HepG2 (cell line): Measurements from ENCODE around the gene ZBTB22. TPM values are rescaled to one million over a fixed set of nuclear protein-coding genes. Genes with fewer than 3 reads are reported as not detected.

Source experiments
- ATAC-seq: fragments of 200-7000 bp; cut with Tn5 transposase; 3 replicates; pipeline ENCODE4 v1.9.1; 2020; ENCODE audit warnings: mild to moderate bottlenecking, moderate library complexity
- BruUV-seq: library from RNA; stranded (reverse); fragments of 400-500 nt; replicated peaks from 2 replicates; lab custom pipeline; 2021; lab: Mats Ljungman, UMichigan
- CTCF ChIA-PET: fragments of 300-600 bp; formaldehyde crosslinking; extraction: SDS; loops from one replicate; lab custom pipeline; 2021; ENCODE audit warnings: low total read pairs, inconsistent platforms, low intra/inter-chr PET ratio; lab: Yijun Ruan, JAX
- POLR2A ChIA-PET: fragments of 350-600 bp; sonication (Branson Sonifier 250); formaldehyde crosslinking; loops from one replicate; lab custom pipeline; 2020; ENCODE audit warnings: antibody characterized with exemption, inconsistent platforms; lab: Yijun Ruan, JAX
- DNase-seq: peaks from one replicate; pipeline ENCODE4 v3.0.0-alpha.2; 2015; ENCODE audit warnings: low spot score
- FAIRE-seq: peaks from 3 replicates; lab custom pipeline; 2011; peaks lifted over from hg19 to GRCh38; lab: Jason Lieb, UNC
- H2AFZ ChIP-seq: one replicate; pipeline ENCODE4 v1.6.1; 2011; ENCODE audit warnings: low read length, inconsistent platforms
- H3K27ac ChIP-seq: fragments of 300-600 bp; 3 replicates; pipeline ENCODE4 v1.8.0; 2011; ENCODE audit warnings: mixed run types, mild to moderate bottlenecking, mixed read lengths, low read length, inconsistent platforms; ENCODE audit not compliant: insufficient read depth; ENCODE audit errors: extremely low read length
- H3K27me3 ChIP-seq, 2 experiments: fragments of 200-600 bp in 1 of 2; 2 replicates in 1 of 2; 3 replicates in 1 of 2; pipeline versions ENCODE4 v1.6.0 to v1.8.0; 2011; ENCODE audit warnings: low read length in 2 of 2, mild to moderate bottlenecking in 2 of 2, moderate library complexity in 2 of 2, inconsistent platforms in 1 of 2; ENCODE audit not compliant: insufficient read depth in 2 of 2, control insufficient read depth in 1 of 2
- H3K36me3 ChIP-seq, 2 experiments: fragments of 200-600 bp in 1 of 2; replicated peaks in 1 of 2; 2 replicates in 1 of 2; 3 replicates in 1 of 2; pipeline versions ENCODE4 v1.5.1 to v1.8.0; 2011; ENCODE audit warnings: low read length in 2 of 2, inconsistent platforms in 1 of 2; ENCODE audit not compliant: insufficient read depth in 2 of 2, control insufficient read depth in 1 of 2
- H3K4me1 ChIP-seq: 2 replicates; pipeline ENCODE4 v1.5.1; 2012; ENCODE audit warnings: low read length, inconsistent platforms; ENCODE audit not compliant: insufficient read depth
- H3K4me2 ChIP-seq: 2 replicates; pipeline ENCODE4 v1.6.0; 2011; ENCODE audit warnings: low read depth, low read length, inconsistent platforms
- H3K4me3 ChIP-seq, 3 experiments: fragments of 200-600 bp in 1 of 3; sonication (generic), shearing (Covaris generic) in 1 of 3; replicated peaks in 1 of 3; 2 replicates each; pipeline ENCODE4 v1.5.1; 2011 to 2016; ENCODE audit warnings: low read length in 3 of 3, inconsistent platforms in 2 of 3, low read depth in 2 of 3, mild to moderate bottlenecking in 2 of 3, control low read depth in 1 of 3, mixed read lengths in 1 of 3; ENCODE audit not compliant: insufficient read depth in 1 of 3
- H3K79me2 ChIP-seq: one replicate; pipeline ENCODE4 v1.6.1; 2011; ENCODE audit warnings: low read length, inconsistent platforms; ENCODE audit not compliant: insufficient read depth
- H3K9ac ChIP-seq: 2 replicates; pipeline ENCODE4 v1.6.0; 2011; ENCODE audit warnings: mild to moderate bottlenecking, low read depth, low read length, inconsistent platforms; ENCODE audit not compliant: insufficient read depth
- H3K9me3 ChIP-seq: 2 replicates; pipeline ENCODE4 v1.5.1; 2012; ENCODE audit warnings: mild to moderate bottlenecking, low read length
- H4K20me1 ChIP-seq: 2 replicates; pipeline ENCODE4 v1.6.0; 2011; ENCODE audit warnings: inconsistent platforms, mild to moderate bottlenecking, low read length, moderate library complexity; ENCODE audit not compliant: insufficient read depth
- ARNT2 ChIP-seq: sonication (generic); formaldehyde crosslinking; IDR thresholded peaks from 2 replicates; pipeline ENCODE4 v1.8.0; 2022; ENCODE audit warnings: mild to moderate bottlenecking, low read depth, missing genetic modification reagents, moderate library complexity
- GPN1 ChIP-seq: sonication (generic); formaldehyde crosslinking; IDR thresholded peaks from 2 replicates; pipeline ENCODE4 v1.5.1; 2020; ENCODE audit warnings: missing genetic modification reagents, borderline replicate concordance
- IKZF5 ChIP-seq: IDR thresholded peaks from 2 replicates; pipeline ENCODE4 v1.6.1; 2018; ENCODE audit warnings: missing genetic modification reagents, mild to moderate bottlenecking, missing compliant biosample characterization
- JARID2 ChIP-seq: sonication (generic); formaldehyde crosslinking; IDR thresholded peaks from 2 replicates; pipeline ENCODE4 v1.8.1; 2023; ENCODE audit warnings: missing genetic modification reagents, inconsistent platforms; ENCODE audit not compliant: insufficient replicate concordance
- KLF16 ChIP-seq, 2 experiments: sonication (generic) in 1 of 2; formaldehyde crosslinking in 1 of 2; IDR thresholded peaks; 2 replicates each; pipeline versions ENCODE4 v1.6.1 to v1.8.0; 2016 to 2023; ENCODE audit warnings: missing genetic modification reagents in 2 of 2, missing compliant biosample characterization in 1 of 2
- MXI1 ChIP-seq: IDR thresholded peaks from 3 replicates; pipeline ENCODE4 v1.6.1; 2012; ENCODE audit warnings: low read depth, low read length, inconsistent platforms, borderline replicate concordance
- NFYC ChIP-seq: IDR thresholded peaks from 2 replicates; pipeline ENCODE4 v1.6.1; 2016; ENCODE audit warnings: missing genetic modification reagents, missing compliant biosample characterization
- NR2C2 ChIP-seq: sonication (generic); formaldehyde crosslinking; IDR thresholded peaks from 2 replicates; pipeline ENCODE4 v1.4.0; 2020; ENCODE audit warnings: missing genetic modification reagents, mild to moderate bottlenecking, moderate library complexity, borderline replicate concordance
- POLR2G ChIP-seq: fragments of 200-400 bp; formaldehyde crosslinking; IDR thresholded peaks from 2 replicates; pipeline ENCODE4 v1.6.1; 2018; ENCODE audit warnings: mild to moderate bottlenecking, low read depth, low read length, moderate library complexity
- RFX3 ChIP-seq: IDR thresholded peaks from 2 replicates; pipeline ENCODE4 v1.6.1; 2016; ENCODE audit warnings: missing biosample characterization, missing genetic modification reagents
- RFXANK ChIP-seq: IDR thresholded peaks from 2 replicates; pipeline ENCODE4 v1.6.1; 2016
- TARDBP ChIP-seq: sonication (generic); formaldehyde crosslinking; IDR thresholded peaks from 2 replicates; pipeline ENCODE4 v1.8.0; 2022; ENCODE audit warnings: mild to moderate bottlenecking, missing genetic modification reagents
- TFE3 ChIP-seq: IDR thresholded peaks from 2 replicates; pipeline ENCODE4 v1.6.1; 2016
- ZNF550 ChIP-seq: sonication (generic); formaldehyde crosslinking; IDR thresholded peaks from 2 replicates; pipeline ENCODE4 v1.4.0; 2020; ENCODE audit warnings: mild to moderate bottlenecking, missing genetic modification reagents, borderline replicate concordance
- ZNF766 ChIP-seq: sonication (generic); formaldehyde crosslinking; IDR thresholded peaks from 2 replicates; pipeline ENCODE4 v1.5.0; 2020; ENCODE audit warnings: missing genetic modification reagents, borderline replicate concordance
- ZNF83 ChIP-seq: sonication (generic); formaldehyde crosslinking; IDR thresholded peaks from 2 replicates; pipeline ENCODE4 v1.4.0; 2020; ENCODE audit warnings: missing genetic modification reagents, mild to moderate bottlenecking, borderline replicate concordance
- ZSCAN12 ChIP-seq: sonication (generic); formaldehyde crosslinking; IDR thresholded peaks from 2 replicates; pipeline ENCODE4 v1.9.0; 2021; ENCODE audit warnings: mild to moderate bottlenecking, missing genetic modification reagents
- WGBS: methylation state at CpG from one replicate; pipeline ENCODE4 v1.1.6; 2017; ENCODE audit warnings: low lambda C conversion rate; 5-methylcytosine and 5-hydroxymethylcytosine counted together
- in situ Hi-C: cut with HindIII; loops from 2 replicates; pipeline ENCODE4 v1.10.0; 2017; ENCODE audit warnings: low pct_unique_long_range_greater_than_20kb; ENCODE audit not compliant: extremely low pct_ligation_motif_present
- intact Hi-C: fragments of 100-400 bp; cut with micrococcal nuclease; formaldehyde crosslinking; loops from one replicate; pipeline ENCODE4 v1.10.0; 2022; ENCODE audit not compliant: unreplicated experiment
- polyA plus RNA-seq, 8 experiments: library from polyadenylated mRNA; depleted of rRNA in 3 of 8; stranded (reverse) in 7 of 8; unstranded in 1 of 8; fragments of >200 nt; fragmentation: Illumina TruSeq in 4 of 8; extraction: Trizol in 4 of 8; gene quantifications; 2 replicates each; pipeline versions ENCODE4 v1.2.1 to v1.2.3, GENCODE V29; 2011 to 2016; ENCODE audit warnings: low read depth in 4 of 8, missing spikeins in 1 of 8, mixed read lengths in 1 of 8; ENCODE audit not compliant: insufficient read depth in 1 of 8
- total RNA-seq, 5 experiments: library from RNA; depleted of rRNA; stranded (reverse); fragments of >200 nt; fragmentation: Illumina TruSeq; extraction: Trizol; gene quantifications; 2 replicates each; pipeline ENCODE4 v1.2.3, GENCODE V29; 2016; ENCODE audit warnings: low read depth in 1 of 5
- TF ChIP-seq, protein P1 (sequence below): sonication (generic); formaldehyde crosslinking; IDR thresholded peaks from 2 replicates; pipeline ENCODE4 v1.4.0; 2020; ENCODE audit warnings: missing genetic modification reagents
- TF ChIP-seq, protein P2 (sequence below), 2 experiments: sonication (generic) in 1 of 2; formaldehyde crosslinking in 1 of 2; IDR thresholded peaks; 2 replicates each; pipeline versions ENCODE4 v1.5.1 to v1.6.1; 2011 to 2020; ENCODE audit warnings: borderline replicate concordance in 1 of 2, low read depth in 1 of 2, low read length in 1 of 2, mild to moderate bottlenecking in 1 of 2, missing genetic modification reagents in 1 of 2, moderate library complexity in 1 of 2

The ZBTB22 gene
- total and polyA plus RNA-seq, 2 of the 13 experiments (the other 11 are each of a cell fraction or from before 2014, with no cell fraction given) = 8.0 to 10.6 TPM

DNA sequence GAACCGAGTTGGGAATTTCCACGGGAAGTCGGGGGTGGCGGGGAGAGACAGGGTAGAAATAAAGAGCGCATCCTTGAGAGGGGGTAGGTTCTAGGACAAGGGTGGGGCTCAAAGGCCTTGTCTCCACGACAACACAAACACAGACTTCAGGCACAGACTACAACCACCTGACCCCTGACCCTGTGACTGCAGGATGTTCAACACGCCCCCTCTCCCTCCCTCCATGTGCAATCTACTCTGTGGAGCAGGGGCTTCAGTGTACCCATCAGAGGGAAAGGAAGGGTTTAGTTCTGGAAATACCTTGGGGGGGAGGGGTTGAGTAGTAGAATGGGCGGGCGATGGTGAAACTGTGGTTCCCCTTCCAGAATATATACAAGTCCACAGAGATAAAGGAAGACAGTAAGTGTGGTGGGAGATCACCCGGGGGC is 3.0 kb downstream of the ZBTB22 start:
- Histone ChIP-seq H3K9me3 (no peaks in the 10 kb centered on the region), H3K4me1 (peaks cover 38% of the 10 kb centered on the region), H3K4me3 (peak overlapping the region; percentile 92 to 98 (median 98)), H3K27ac (peak overlapping the region; percentile 83), H2AFZ (no peak overlapping the region), H3K79me2 (peaks cover 20% of the 10 kb centered on the region), H3K27me3 (no peaks in the 10 kb centered on the region; a peak in 1 of 5 replicates), H3K36me3 (peaks cover 4 to 11% of the 10 kb centered on the region in 2 experiments), H4K20me1 (peaks cover 3% of the 10 kb centered on the region; the same call in 1 of the 2 replicates), H3K9ac (peak overlapping the region; percentile 92), H3K4me2 (peak overlapping the region; percentile 94)
- CTCF ChIA-PET = no interaction called here
- 26% methylated on average over 10 of the region's 10 CpGs for WGBS
- in situ Hi-C loops = no loop called here
- no TSS peak for BruUV-seq
- intact Hi-C loops = loop anchor here (5.0 kb wide), 1 partner anchor 42 kb away; the partner anchor contains the start of genes RPS18 and VPS52
- peak; percentile 77 for FAIRE-seq
- POLR2A ChIA-PET = no interaction called here
- peak; percentile 30 for ATAC-seq
- peak; percentile 80 for DNase-seq
- TF ChIP-seq ZSCAN12 (CRISPR knock-in tag) (no peak), ZNF550 (CRISPR knock-in tag) (no peak), KLF16 (CRISPR knock-in tag; IDR thresholded peaks at IDR 0.05) (no peak), GPN1 (CRISPR knock-in tag) (no peak), NR2C2 (CRISPR knock-in tag) (peak; percentile 95), RFXANK (no peak), IKZF5 (CRISPR knock-in tag) (no peak), TFE3 (0 out of 2 replicates have a peak, but pooled peaks have one; percentile 28), JARID2 (CRISPR knock-in tag) (no peak), ARNT2 (CRISPR knock-in tag) (no peak), TARDBP (CRISPR knock-in tag) (peak; percentile 49; the same call in 1 of the 2 replicates), ZNF83 (CRISPR knock-in tag) (no peak), MXI1 (peak; percentile 73; the same call in 1 of the 3 replicates), NFYC (no peak), POLR2G (no peak; the same call in 1 of the 2 replicates), RFX3 (peak; percentile 67), ZNF766 (CRISPR knock-in tag) (no peak)
- TF ChIP-seq, protein P1, sequence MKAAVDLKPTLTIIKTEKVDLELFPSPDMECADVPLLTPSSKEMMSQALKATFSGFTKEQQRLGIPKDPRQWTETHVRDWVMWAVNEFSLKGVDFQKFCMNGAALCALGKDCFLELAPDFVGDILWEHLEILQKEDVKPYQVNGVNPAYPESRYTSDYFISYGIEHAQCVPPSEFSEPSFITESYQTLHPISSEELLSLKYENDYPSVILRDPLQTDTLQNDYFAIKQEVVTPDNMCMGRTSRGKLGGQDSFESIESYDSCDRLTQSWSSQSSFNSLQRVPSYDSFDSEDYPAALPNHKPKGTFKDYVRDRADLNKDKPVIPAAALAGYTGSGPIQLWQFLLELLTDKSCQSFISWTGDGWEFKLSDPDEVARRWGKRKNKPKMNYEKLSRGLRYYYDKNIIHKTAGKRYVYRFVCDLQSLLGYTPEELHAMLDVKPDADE (CRISPR knock-in tag) = no peak
- TF ChIP-seq, protein P2, sequence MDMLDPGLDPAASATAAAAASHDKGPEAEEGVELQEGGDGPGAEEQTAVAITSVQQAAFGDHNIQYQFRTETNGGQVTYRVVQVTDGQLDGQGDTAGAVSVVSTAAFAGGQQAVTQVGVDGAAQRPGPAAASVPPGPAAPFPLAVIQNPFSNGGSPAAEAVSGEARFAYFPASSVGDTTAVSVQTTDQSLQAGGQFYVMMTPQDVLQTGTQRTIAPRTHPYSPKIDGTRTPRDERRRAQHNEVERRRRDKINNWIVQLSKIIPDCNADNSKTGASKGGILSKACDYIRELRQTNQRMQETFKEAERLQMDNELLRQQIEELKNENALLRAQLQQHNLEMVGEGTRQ (IDR thresholded peaks at IDR 0.05; ENCODE audit: low read depth, low read length) = 0 out of 2 replicates have a peak, but pooled peaks have one; percentile 27
- TF ChIP-seq, protein P2 (CRISPR knock-in tag; IDR thresholded peaks at IDR 0.05; ENCODE audit: borderline replicate concordance) = no peak
